PFSK-1 (cell line): ENCODE results near the gene HHAT.

Experiments
- FOXP2 ChIP-seq: optimal IDR thresholded peaks from 2 replicates; pipeline ENCODE3; 2011; ENCODE audit warnings: borderline replicate concordance, control low read depth, inconsistent platforms; ENCODE audit not compliant: insufficient read depth; ENCODE audit errors: extremely low read length, extremely low read depth
- POLR2AphosphoS5 ChIP-seq: IDR thresholded peaks from 2 replicates; pipeline ENCODE4 v1.6.1; 2012; ENCODE audit warnings: low read depth, mild to moderate bottlenecking, control low read depth, low read length, moderate library complexity
- REST ChIP-seq, 2 experiments: IDR thresholded peaks; 2 replicates each; pipeline versions ENCODE4 v1.6.1 to v1.8.0; 2011 to 2012; ENCODE audit warnings: low read depth in 2 of 2, low read length in 2 of 2, control low read depth in 1 of 2, inconsistent platforms in 1 of 2, mild to moderate bottlenecking in 1 of 2, moderate library complexity in 1 of 2; ENCODE audit not compliant: insufficient read depth in 1 of 2
- SIN3A ChIP-seq: IDR thresholded peaks from 2 replicates; pipeline ENCODE4 v1.6.1; 2012; ENCODE audit warnings: mild to moderate bottlenecking, low read length, moderate library complexity, borderline replicate concordance; ENCODE audit not compliant: insufficient read depth
- TAF1 ChIP-seq: IDR thresholded peaks from 2 replicates; pipeline ENCODE4 v1.6.1; 2012; ENCODE audit warnings: low read length, control low read depth, borderline replicate concordance; ENCODE audit not compliant: insufficient read depth

- TF ChIP-seq POLR2AphosphoS5 (no peak), REST (IDR thresholded peaks at IDR 0.05; ENCODE audit: insufficient read depth in 1 of 2, low read depth in 2 of 2, low read length in 2 of 2) (no peak), TAF1 (no peak), SIN3A (no peak), FOXP2 (no peak)
Measured at GRCh38 chr1:210500831-210501230, 172.1 kb downstream of the HHAT start.
